Measurements from ENCODE around the gene THSD4.
"Not testable (repeated sequence)": the region's sequence is repeated elsewhere in the genome, so short reads cannot be mapped to it uniquely, and the experiment has no call there.

The THSD4 gene

DNA sequence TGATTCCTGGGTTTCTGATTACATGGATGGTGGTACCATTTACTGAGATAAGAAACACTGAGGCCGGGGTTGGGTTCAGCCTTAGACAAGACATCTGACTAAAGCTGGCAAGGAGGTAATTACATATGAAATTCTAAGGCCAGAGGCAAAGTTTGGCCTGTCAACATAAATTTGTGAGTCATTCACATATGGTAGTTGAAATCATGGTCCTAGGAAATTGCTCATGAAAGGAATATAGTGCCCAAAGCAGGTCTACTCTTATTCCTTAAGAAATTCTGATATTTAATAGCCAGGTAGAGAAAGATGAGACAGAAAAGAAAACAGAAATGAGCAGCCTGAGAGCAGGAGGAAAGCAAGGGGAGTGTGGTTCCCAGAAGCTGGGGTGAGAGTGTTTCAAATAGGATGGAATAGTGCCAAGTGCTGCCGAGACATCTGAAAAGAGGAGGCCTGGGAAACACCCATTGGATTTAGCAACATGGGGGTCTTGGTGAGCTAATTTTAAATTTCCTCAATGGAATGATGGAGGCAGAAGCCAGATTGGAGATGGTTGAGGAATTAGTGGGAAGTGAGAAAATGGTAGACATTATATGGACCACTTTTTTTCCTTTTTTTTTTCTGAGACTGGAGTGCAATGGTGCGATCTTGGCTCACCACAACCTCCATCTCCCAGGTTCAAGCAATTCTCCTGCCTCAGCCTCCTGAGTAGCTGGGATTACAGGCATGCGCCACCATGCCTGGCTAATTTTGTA lies 610.1 kb downstream of the THSD4 start:
- DNase-seq (ENCODE audit: low read depth): not testable (repeated sequence)

DNA sequence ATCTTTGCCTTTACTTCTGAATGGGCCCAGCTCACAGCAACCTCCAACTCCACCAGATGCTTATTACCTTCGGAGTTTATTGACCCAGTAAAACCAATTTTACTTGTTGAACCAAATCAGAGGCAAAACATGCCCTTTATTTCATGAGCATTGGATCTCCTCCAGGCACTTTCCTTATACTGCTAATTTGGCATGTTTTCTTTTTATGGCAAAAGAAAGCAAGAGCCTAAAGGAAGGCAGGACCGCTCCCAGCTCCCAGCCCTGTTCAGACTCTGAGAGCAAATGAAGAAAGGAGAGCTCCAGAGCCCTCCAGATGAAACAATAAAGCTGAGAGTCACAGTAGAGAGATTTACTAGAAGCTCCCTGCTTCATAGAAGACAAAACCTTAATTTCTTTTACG lies 613.6 kb downstream of the THSD4 start:
- no peak for DNase-seq (ENCODE audit: low read depth)

- DNase-seq (ENCODE audit: low read depth): no peak
These were observed 614.0 kb downstream of the THSD4 start for GRCh38 chr15:71729319-71729718.

DNA sequence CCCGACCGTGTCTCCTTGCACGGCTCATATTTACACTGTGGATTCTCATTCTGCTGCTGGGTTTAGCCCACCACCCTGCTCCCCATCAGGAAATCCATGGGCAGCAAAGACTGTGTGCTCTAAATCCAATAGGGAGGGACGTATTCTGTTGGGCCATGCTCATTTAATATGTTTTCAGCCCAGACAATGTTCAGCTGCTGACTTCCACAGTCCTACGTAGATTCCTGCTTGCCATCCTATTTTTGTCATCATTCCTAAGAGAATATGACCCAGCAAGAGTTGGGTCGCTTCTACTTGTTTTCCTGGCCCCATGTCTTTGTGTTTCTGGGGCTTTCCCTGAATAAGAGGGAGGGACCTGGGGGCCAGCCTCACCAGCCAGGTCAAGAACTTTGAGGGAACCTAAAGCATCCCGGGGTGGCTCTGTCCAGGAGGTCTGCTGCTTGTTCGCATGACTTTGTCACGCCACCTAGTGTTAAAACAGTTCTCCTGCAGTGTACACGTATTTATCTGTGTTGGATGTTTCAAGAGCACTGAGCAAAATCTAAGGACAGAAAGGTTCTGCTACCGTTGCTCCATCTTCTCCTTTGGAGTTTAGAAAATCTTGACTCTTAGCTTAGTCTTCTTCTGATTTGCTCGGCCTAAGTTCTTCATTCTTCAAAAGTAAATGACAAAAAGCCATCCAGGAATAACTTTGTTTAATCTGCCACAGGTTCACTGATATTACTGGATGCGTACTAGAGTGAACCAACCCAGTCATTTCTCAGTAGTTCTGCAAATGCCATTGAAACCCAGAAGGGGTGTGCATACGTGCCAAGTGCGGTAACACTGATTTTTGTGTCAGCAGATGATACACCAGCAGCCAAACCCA lies 615.2 kb downstream of the THSD4 start:
- peak; percentile 37 for DNase-seq (ENCODE audit: low read depth)

DNA sequence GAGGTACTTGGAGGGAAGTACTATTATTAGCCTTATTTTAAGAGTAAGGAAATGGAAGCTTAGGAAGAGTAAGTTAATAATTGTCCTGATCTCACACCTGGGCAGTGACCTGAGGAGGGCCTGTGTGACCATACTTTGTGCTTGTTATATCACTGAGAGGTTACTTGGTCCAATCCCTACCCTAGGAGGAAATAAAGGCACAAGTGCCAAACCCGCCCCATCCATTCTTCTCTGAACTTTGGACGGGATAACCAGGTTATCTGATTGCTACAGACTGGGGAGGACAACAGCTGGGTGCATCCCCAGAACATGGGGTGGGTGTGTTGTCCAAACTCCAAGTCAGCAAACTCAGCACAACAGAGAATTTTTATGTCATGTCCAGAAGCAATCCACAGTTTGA lies 617.4 kb downstream of the THSD4 start:
- no peak for DNase-seq (ENCODE audit: low read depth)

DNA sequence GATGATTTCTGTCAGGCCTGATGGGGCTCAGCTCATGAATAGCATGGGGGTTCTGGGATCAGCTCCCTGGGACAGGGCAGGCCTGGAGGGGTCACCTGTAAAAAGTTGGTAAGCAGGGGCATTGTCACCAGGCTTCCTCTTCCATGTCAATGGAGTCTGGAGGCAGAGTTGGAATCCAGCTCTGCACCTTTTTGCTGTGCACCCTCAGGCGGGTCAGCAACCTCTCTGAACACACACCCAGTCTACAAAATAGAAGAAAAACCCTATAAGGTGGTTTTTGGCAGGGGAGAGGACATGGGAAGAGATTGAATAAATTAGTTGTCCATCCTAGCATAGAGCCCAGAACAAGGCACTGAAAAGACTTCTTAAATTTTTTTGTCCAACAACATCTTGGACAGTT lies 617.9 kb downstream of the THSD4 start:
- DNase-seq (ENCODE audit: low read depth): no peak

DNA sequence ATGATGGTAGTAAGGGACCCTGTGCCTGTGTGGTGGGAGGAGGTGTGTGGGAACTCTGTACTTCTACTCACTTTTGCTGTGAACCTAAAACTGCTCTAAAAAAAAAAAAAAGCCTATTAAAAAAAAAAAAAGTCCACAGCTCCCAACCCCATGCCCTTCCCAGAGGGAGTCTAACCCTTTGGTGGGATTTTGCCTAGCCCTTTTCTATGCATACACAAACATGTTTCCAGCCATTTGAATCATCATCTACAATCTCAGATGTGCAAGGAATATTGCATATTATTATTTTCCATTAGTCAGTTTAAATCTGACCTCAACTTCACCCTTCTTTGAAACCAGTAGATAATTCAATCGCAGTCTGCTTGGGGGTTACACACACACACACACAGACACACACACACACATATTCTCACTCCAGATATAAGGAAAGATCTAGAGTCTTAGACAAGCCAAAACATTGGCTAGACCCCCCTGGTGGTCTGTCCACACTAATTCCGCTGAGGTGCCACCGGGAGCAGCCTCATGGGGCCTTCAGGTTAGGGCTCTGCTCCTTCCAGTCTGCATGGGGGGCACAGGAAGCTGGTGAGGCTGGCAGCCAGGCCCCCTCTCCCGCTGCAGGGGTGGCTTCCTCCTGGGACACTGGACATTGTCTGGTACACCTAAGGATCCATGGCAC lies 619.6 kb downstream of the THSD4 start:
- no peak for DNase-seq (ENCODE audit: low read depth)

GRCh38 chr15:71735385-71735757 lies 620.1 kb downstream of the THSD4 start:
- DNase-seq (ENCODE audit: low read depth): no peak

DNA sequence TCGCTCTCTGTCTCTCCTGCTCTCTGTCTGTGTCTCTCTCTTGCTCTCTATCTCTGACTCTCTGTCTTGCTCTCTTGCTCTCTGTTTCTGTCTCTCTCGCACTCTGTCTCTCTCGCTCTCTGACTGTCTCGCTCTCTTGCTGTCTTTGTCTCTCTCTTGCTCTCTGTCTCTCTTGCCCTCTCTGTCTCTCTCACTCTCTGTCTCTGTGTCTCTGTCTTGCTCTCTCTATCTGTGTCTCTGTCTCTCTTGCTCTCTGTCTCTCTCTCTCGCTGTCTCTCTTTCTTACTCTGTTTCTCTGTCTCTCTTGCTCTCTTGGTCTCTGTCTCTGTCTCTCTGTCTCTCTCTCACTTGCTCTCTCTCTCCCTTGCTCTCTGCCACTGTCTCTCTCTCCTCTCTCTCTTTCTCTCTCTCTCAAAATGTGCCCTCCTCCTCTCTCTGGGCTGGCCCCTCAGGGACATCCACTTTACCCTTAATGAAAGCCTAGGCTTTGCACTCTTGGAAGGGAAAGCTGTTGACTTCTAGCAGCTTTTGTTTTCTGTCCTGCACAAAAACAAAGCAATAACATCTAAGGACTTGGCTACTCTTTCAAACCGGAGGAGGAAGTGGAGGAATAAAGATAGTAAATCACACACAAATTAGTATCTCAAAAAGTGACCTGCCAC lies 621.1 kb downstream of the THSD4 start:
- DNase-seq (ENCODE audit: low read depth): no peak

GRCh38 chr15:71737761-71738160 lies 622.5 kb downstream of the THSD4 start:
- no peak for DNase-seq (ENCODE audit: low read depth)

GRCh38 chr15:71739355-71739754 lies 624.1 kb downstream of the THSD4 start:
- DNase-seq (ENCODE audit: low read depth): no peak

DNA sequence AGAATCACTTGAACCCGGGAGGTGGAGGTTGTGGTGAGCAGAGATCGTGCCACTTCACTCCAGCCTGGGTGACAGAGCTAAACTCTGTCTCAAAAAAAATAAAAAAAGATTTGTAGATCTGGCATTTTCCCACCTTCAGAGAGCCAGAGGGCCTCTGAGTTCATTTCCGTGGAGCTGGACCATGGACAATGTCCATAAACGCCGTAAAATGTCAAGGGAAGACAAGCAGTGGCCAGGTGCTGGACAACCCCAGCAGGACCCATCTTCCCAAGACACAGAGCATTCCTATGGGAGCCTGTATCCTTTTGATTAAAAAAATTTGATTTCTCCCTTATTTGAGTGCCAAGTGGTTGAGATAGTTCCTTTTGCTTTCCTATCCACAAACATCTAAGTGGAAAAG lies 627.7 kb downstream of the THSD4 start:
- no peak for DNase-seq (ENCODE audit: low read depth)

GRCh38 chr15:71743861-71744382 lies 628.7 kb downstream of the THSD4 start:
- no peak for DNase-seq (ENCODE audit: low read depth)

- no peak for DNase-seq (ENCODE audit: low read depth)
These were observed 631.4 kb downstream of the THSD4 start for GRCh38 chr15:71746719-71747118.

DNA sequence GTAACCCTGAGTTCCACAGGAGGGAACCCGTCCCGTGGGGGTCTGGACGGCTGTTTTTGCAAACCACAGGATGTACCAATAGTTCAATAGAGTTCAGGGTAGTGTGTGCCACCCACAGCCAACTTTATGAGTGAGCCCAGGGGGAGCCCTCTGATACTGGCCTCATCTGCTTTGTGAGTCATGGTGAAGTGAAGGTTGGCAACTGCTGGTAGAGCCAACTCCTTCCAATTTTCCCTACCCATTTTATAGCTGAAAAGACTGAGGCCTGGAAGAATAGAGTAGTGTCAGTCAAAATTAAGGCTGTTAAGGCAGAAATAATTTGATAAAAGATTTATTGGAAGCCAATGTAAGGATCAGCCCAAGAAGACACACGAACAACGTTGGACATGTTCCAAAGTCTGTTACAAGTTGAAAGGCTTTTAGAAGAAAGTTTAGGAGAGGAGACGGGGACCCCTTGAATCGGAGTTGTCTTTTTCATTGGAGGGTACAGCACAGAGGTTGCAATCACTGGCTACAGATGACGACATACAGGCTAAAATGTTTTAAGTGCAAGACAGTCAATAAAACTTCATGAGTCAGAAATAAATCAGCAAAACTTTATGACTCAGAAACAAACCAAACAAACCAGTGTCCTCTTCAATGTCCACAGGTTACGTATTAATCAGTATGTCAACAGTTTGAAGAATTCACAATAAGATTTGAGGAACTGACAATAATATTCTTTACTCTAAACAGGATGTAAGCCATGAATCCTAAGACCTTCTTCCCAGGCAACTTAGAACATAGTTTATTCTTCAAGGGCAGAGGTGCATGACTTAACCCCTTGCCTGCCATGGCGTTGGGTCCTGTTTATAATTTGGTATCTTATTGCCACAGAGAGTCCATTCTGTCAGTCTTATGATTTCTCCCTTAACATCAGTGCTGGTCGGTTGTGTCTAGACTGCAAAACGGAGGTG lies 632.1 kb downstream of the THSD4 start:
- DNase-seq (ENCODE audit: low read depth): no peak

- DNase-seq (ENCODE audit: low read depth): no peak
These were observed 633.0 kb downstream of the THSD4 start for GRCh38 chr15:71748293-71748718.

DNA sequence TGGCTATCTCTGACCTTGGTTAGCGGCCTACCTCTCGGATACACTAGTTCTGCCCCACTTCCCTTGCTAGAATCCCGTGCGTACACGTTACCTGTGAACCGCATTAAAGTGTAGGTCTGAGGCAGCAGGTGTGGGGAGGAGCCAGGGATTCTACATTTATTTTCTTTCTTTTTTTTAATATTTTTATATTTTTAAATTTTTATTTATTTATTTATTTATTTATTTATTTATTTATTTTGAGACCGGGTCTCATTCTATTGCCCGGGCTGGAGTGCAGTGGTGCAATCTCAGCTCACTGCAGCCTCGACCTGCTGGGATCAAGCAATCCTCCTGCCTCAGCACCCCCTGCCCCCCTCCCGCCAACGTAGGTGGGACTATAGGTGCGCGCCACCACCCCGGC lies 634.2 kb downstream of the THSD4 start:
- DNase-seq (ENCODE audit: low read depth): no peak

DNA sequence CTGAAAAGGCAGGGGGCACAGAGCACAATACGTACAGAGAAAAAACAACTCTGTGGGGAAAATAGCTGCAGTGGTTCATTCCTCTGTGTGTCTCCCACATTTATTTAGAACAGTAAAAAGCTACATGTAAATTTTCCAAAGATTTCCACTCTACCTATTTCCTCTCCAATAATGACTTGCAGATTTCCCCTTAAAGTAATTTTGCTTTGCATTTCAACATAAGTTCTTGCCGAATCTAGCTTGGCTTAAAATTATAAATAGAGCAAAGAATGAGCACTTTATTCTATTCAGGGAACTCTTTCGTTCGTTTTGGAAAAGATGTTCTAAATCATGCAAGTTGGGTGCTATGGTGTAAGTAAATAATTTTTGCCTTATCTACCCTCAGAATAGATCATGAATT lies 636.9 kb downstream of the THSD4 start:
- no peak for DNase-seq (ENCODE audit: low read depth)

- no peak for DNase-seq (ENCODE audit: low read depth)
These were observed 637.5 kb downstream of the THSD4 start for GRCh38 chr15:71752604-71753289.

GRCh38 chr15:71753346-71753745 lies 638.1 kb downstream of the THSD4 start:
- no peak for DNase-seq (ENCODE audit: low read depth)

All from CMK (cell line).